Measurements from ENCODE around the gene TRAPPC3L.

TRAPPC3L gene

GRCh38 chr6:116456927-116457326, 88.6 kb downstream of the TRAPPC3L start:
- no peak overlapping the region for H3K4me2 ChIP-seq (ENCODE audit: low read length)
- no peak overlapping the region for H3K27ac ChIP-seq (ENCODE audit: low read length)
- H3K9me3 ChIP-seq (ENCODE audit: insufficient read depth, low read length), result no peaks in the 10 kb centered on the region

GRCh38 chr6:116456106-116456505, 89.4 kb downstream of the TRAPPC3L start:
- no peak overlapping the region for H3K4me3 ChIP-seq (ENCODE audit: low read length)
- H3K27ac ChIP-seq (ENCODE audit: low read length), result no peak overlapping the region
- no peak overlapping the region for H3K4me2 ChIP-seq (ENCODE audit: low read length)
- H2AFZ ChIP-seq (ENCODE audit: low read depth, low read length), result no peak overlapping the region
- H3K27me3 ChIP-seq (ENCODE audit: low read depth, low read length), result no peaks in the 10 kb centered on the region
- no peaks in the 10 kb centered on the region for H4K20me1 ChIP-seq (ENCODE audit: insufficient read depth, low read length)
- no peaks in the 10 kb centered on the region for H3K9me3 ChIP-seq (ENCODE audit: insufficient read depth, low read length)
- H3K9ac ChIP-seq (ENCODE audit: low read length), result no peak overlapping the region
- TF ChIP-seq EZH2phosphoT487 (IDR thresholded peaks at IDR 0.05; ENCODE audit: low read depth) (no peak), CTCF (IDR thresholded peaks at IDR 0.05; ENCODE audit: low read depth, low read length) (no peak)
- no peaks in the 10 kb centered on the region for H3K36me3 ChIP-seq (replicated peaks; ENCODE audit: low read depth, low read length)
- no peaks in the 10 kb centered on the region for H3K79me2 ChIP-seq (ENCODE audit: low read length)
- peaks cover 10% of the 10 kb centered on the region for H3K4me1 ChIP-seq (ENCODE audit: low read length)

More at GRCh38 chr6:116456927-116457326, 88.6 kb downstream of the TRAPPC3L start:
- TF ChIP-seq EZH2phosphoT487 (IDR thresholded peaks at IDR 0.05; ENCODE audit: low read depth), result no peak
- no peak for TF ChIP-seq CTCF (IDR thresholded peaks at IDR 0.05; ENCODE audit: low read depth, low read length)
- peaks cover 2% of the 10 kb centered on the region for H3K4me1 ChIP-seq (ENCODE audit: low read length)
- no peaks in the 10 kb centered on the region for H3K27me3 ChIP-seq (ENCODE audit: low read depth, low read length)
- no peak overlapping the region for H3K9ac ChIP-seq (ENCODE audit: low read length)
- H3K36me3 ChIP-seq (replicated peaks; ENCODE audit: low read depth, low read length), result no peaks in the 10 kb centered on the region
- H3K4me3 ChIP-seq (ENCODE audit: low read length), result no peak overlapping the region
- H4K20me1 ChIP-seq (ENCODE audit: insufficient read depth, low read length), result no peaks in the 10 kb centered on the region
- H2AFZ ChIP-seq (ENCODE audit: low read depth, low read length), result no peak overlapping the region
- no peaks in the 10 kb centered on the region for H3K79me2 ChIP-seq (ENCODE audit: low read length)

- peaks cover 33% of the 10 kb centered on the region for H3K4me1 ChIP-seq (ENCODE audit: low read length)
- H3K36me3 ChIP-seq (replicated peaks; ENCODE audit: low read depth, low read length), result no peaks in the 10 kb centered on the region
- H3K4me3 ChIP-seq (ENCODE audit: low read length), result no peak overlapping the region
- H3K27ac ChIP-seq (ENCODE audit: low read length), result no peak overlapping the region
- no peaks in the 10 kb centered on the region for H3K9me3 ChIP-seq (ENCODE audit: insufficient read depth, low read length)
- TF ChIP-seq CTCF (IDR thresholded peaks at IDR 0.05; ENCODE audit: low read depth, low read length), result no peak
- no peak for TF ChIP-seq EZH2phosphoT487 (IDR thresholded peaks at IDR 0.05; ENCODE audit: low read depth)
- no peaks in the 10 kb centered on the region for H3K79me2 ChIP-seq (ENCODE audit: low read length)
- no peaks in the 10 kb centered on the region for H3K27me3 ChIP-seq (ENCODE audit: low read depth, low read length)
- H3K9ac ChIP-seq (ENCODE audit: low read length), result no peak overlapping the region
- no peaks in the 10 kb centered on the region for H4K20me1 ChIP-seq (ENCODE audit: insufficient read depth, low read length)
- no peak overlapping the region for H2AFZ ChIP-seq (ENCODE audit: low read depth, low read length)
- no peak overlapping the region for H3K4me2 ChIP-seq (ENCODE audit: low read length)
These were observed 93.0 kb downstream of the TRAPPC3L start for GRCh38 chr6:116452531-116452930.

- Histone ChIP-seq H3K4me2 (ENCODE audit: low read length) (peak overlapping the region; percentile 72; the same call in 1 of the 2 replicates), H3K36me3 (replicated peaks; ENCODE audit: low read depth, low read length) (no peaks in the 10 kb centered on the region), H4K20me1 (ENCODE audit: insufficient read depth, low read length) (no peaks in the 10 kb centered on the region), H3K27ac (ENCODE audit: low read length) (no peak overlapping the region; the same call in 1 of the 2 replicates), H3K4me3 (ENCODE audit: low read length) (no peak overlapping the region), H2AFZ (ENCODE audit: low read depth, low read length) (no peak overlapping the region), H3K9me3 (ENCODE audit: insufficient read depth, low read length) (no peaks in the 10 kb centered on the region), H3K27me3 (ENCODE audit: low read depth, low read length) (no peaks in the 10 kb centered on the region), H3K9ac (ENCODE audit: low read length) (no peak overlapping the region), H3K4me1 (ENCODE audit: low read length) (peaks cover 40% of the 10 kb centered on the region), H3K79me2 (ENCODE audit: low read length) (no peaks in the 10 kb centered on the region)
- no peak for TF ChIP-seq CTCF (IDR thresholded peaks at IDR 0.05; ENCODE audit: low read depth, low read length)
- no peak for TF ChIP-seq EZH2phosphoT487 (IDR thresholded peaks at IDR 0.05; ENCODE audit: low read depth)
These were observed 93.6 kb downstream of the TRAPPC3L start for GRCh38 chr6:116451916-116452315.
